Mesenchymal stem cell (in vitro differentiated cells and primary cell): Measurements from ENCODE around the gene PTPN7.
A peak's percentile ranks its signal among the peaks of the same experiment; 100 is the strongest.

Experiments
- DNase-seq: peaks from one replicate; pipeline ENCODE4 v3.0.0-alpha.2; 2013
- H2AFZ ChIP-seq: one replicate; pipeline ENCODE4 v1.6.1; 2013; ENCODE audit warnings: low read depth, mild to moderate bottlenecking, control low read depth, inconsistent platforms, low read length, moderate library complexity
- H2AK5ac ChIP-seq: 2 replicates; pipeline ENCODE4 v1.6.1; 2013; ENCODE audit warnings: low read length, moderate library complexity, mild to moderate bottlenecking, inconsistent platforms; ENCODE audit not compliant: severe bottlenecking
- H2BK120ac ChIP-seq: one replicate; pipeline ENCODE4 v1.6.1; 2013; ENCODE audit warnings: low read depth, mild to moderate bottlenecking, inconsistent platforms, low read length, moderate library complexity
- H2BK12ac ChIP-seq, 2 experiments: one replicate each; pipeline ENCODE4 v1.6.1; 2013; ENCODE audit warnings: inconsistent platforms in 2 of 2, low read length in 2 of 2, mild to moderate bottlenecking in 2 of 2, moderate library complexity in 2 of 2, control low read depth in 1 of 2
- H2BK15ac ChIP-seq: one replicate; pipeline ENCODE4 v1.6.1; 2013; ENCODE audit warnings: mild to moderate bottlenecking, low read depth, inconsistent platforms; ENCODE audit not compliant: poor library complexity, severe bottlenecking
- H2BK5ac ChIP-seq: 2 replicates; pipeline ENCODE4 v1.6.1; 2013; ENCODE audit warnings: low read depth, mild to moderate bottlenecking, low read length, control low read depth, inconsistent platforms; ENCODE audit not compliant: poor library complexity, severe bottlenecking
- H3K14ac ChIP-seq, 2 experiments: one replicate each; pipeline ENCODE4 v1.6.1; 2013; ENCODE audit warnings: inconsistent platforms in 2 of 2, low read length in 2 of 2, control low read depth in 1 of 2, mild to moderate bottlenecking in 1 of 2, moderate library complexity in 1 of 2
- H3K18ac ChIP-seq, 2 experiments: one replicate each; pipeline ENCODE4 v1.6.1; 2013; ENCODE audit warnings: inconsistent platforms in 2 of 2, low read length in 2 of 2, control low read depth in 1 of 2, low read depth in 1 of 2, mild to moderate bottlenecking in 1 of 2
- H3K23ac ChIP-seq, 2 experiments: one replicate each; pipeline ENCODE4 v1.6.1; 2013; ENCODE audit warnings: inconsistent platforms in 2 of 2, low read length in 2 of 2, mild to moderate bottlenecking in 2 of 2, moderate library complexity in 2 of 2, control low read depth in 1 of 2
- H3K27ac ChIP-seq: 2 replicates; pipeline ENCODE4 v1.5.1; 2013; ENCODE audit warnings: mild to moderate bottlenecking, moderate library complexity, low read length, control low read depth, inconsistent platforms; ENCODE audit not compliant: poor library complexity, severe bottlenecking
- H3K27me3 ChIP-seq, 2 experiments: 2 replicates each; pipeline versions ENCODE4 v1.6.1 to v1.7.0; 2013; ENCODE audit warnings: low read length in 2 of 2, mild to moderate bottlenecking in 2 of 2, moderate library complexity in 2 of 2, control low read depth in 1 of 2, inconsistent platforms in 1 of 2; ENCODE audit not compliant: control insufficient read depth in 1 of 2, insufficient read depth in 1 of 2
- H3K36me3 ChIP-seq, 2 experiments: 2 replicates each; pipeline versions ENCODE4 v1.6.1 to v1.7.0; 2013; ENCODE audit warnings: low read length in 2 of 2, control low read depth in 1 of 2, inconsistent platforms in 1 of 2, low read depth in 1 of 2, mild to moderate bottlenecking in 1 of 2; ENCODE audit not compliant: insufficient read depth in 2 of 2, control insufficient read depth in 1 of 2
- H3K4ac ChIP-seq, 2 experiments: one replicate each; pipeline ENCODE4 v1.6.1; 2013; ENCODE audit warnings: inconsistent platforms in 2 of 2, low read length in 2 of 2, mild to moderate bottlenecking in 2 of 2, moderate library complexity in 2 of 2, control low read depth in 1 of 2, low read depth in 1 of 2
- H3K4me1 ChIP-seq: 2 replicates; pipeline ENCODE4 v1.6.1; 2013; ENCODE audit warnings: low read depth, low read length, control low read depth; ENCODE audit not compliant: control insufficient read depth, insufficient read depth
- H3K4me2 ChIP-seq: 2 replicates; pipeline ENCODE4 v1.6.1; 2013; ENCODE audit warnings: low read length, mild to moderate bottlenecking, inconsistent platforms; ENCODE audit not compliant: poor library complexity, severe bottlenecking
- H3K4me3 ChIP-seq, 2 experiments: 2 replicates each; pipeline versions ENCODE4 v1.5.1 to v1.7.0; 2013; ENCODE audit warnings: low read length in 2 of 2, mild to moderate bottlenecking in 2 of 2, control low read depth in 1 of 2, low read depth in 1 of 2; ENCODE audit not compliant: insufficient read depth in 1 of 2
- H3K79me1 ChIP-seq: replicated peaks from 2 replicates; pipeline ENCODE4 v1.6.1; 2013; ENCODE audit warnings: mild to moderate bottlenecking, control low read depth, low read length, inconsistent platforms; ENCODE audit not compliant: poor library complexity, severe bottlenecking
- H3K9ac ChIP-seq: 2 replicates; pipeline ENCODE4 v1.7.0; 2013; ENCODE audit warnings: mild to moderate bottlenecking, low read length, moderate library complexity
- H3K9me3 ChIP-seq: 2 replicates; pipeline ENCODE4 v1.7.0; 2013; ENCODE audit warnings: mild to moderate bottlenecking, low read length; ENCODE audit not compliant: control insufficient read depth
- H4K8ac ChIP-seq: one replicate; pipeline ENCODE4 v1.6.1; 2013; ENCODE audit warnings: inconsistent platforms, mild to moderate bottlenecking, low read length, moderate library complexity
- H4K91ac ChIP-seq: one replicate; pipeline ENCODE4 v1.6.1; 2013; ENCODE audit warnings: mild to moderate bottlenecking, low read length, inconsistent platforms
- WGBS: methylation state at CpG from one replicate; pipeline ENCODE4 v1.1.7; 2013; ENCODE audit warnings: mixed read lengths; 5-methylcytosine and 5-hydroxymethylcytosine counted together

The PTPN7 gene

GRCh38 chr1:202189001-202189790, 28.8 kb upstream of the PTPN7 start:
- 69% methylated on average over 18 of the region's 20 CpGs for WGBS
- no peak overlapping the region for H2BK12ac ChIP-seq
- no peak overlapping the region for H3K14ac ChIP-seq
- no peak overlapping the region for H4K91ac ChIP-seq
- H3K36me3 ChIP-seq, result no peaks in the 10 kb centered on the region
- H2AFZ ChIP-seq, result no peak overlapping the region
- H3K9ac ChIP-seq, result no peak overlapping the region
- no peak overlapping the region for H2BK15ac ChIP-seq
- H3K79me1 ChIP-seq, result no peaks in the 10 kb centered on the region
- H2BK120ac ChIP-seq, result no peak overlapping the region
- H2BK5ac ChIP-seq, result no peak overlapping the region
- no peak overlapping the region for H3K4me2 ChIP-seq
- no peak overlapping the region for H3K27ac ChIP-seq
- H3K9me3 ChIP-seq, result no peaks in the 10 kb centered on the region
- peaks cover 18% of the 10 kb centered on the region for H3K4me1 ChIP-seq
- no peak overlapping the region for H3K4me3 ChIP-seq
- no peak overlapping the region for H4K8ac ChIP-seq
- DNase-seq, result peak; percentile 58
- no peak overlapping the region for H2AK5ac ChIP-seq
- H3K23ac ChIP-seq, result no peak overlapping the region
- peaks cover 29 to 76% of the 10 kb centered on the region in 2 experiments for H3K27me3 ChIP-seq
- no peak overlapping the region for H3K4ac ChIP-seq
- no peak overlapping the region for H3K18ac ChIP-seq

- Histone ChIP-seq H4K8ac (no peak overlapping the region), H3K14ac (no peak overlapping the region), H3K4me3 (no peak overlapping the region), H3K27me3 (peaks cover 32 to 74% of the 10 kb centered on the region in 2 experiments), H3K9me3 (no peaks in the 10 kb centered on the region), H3K4ac (no peak overlapping the region), H3K36me3 (no peaks in the 10 kb centered on the region), H2BK5ac (no peak overlapping the region), H4K91ac (no peak overlapping the region), H3K79me1 (no peaks in the 10 kb centered on the region), H3K27ac (no peak overlapping the region), H2BK12ac (no peak overlapping the region), H3K9ac (no peak overlapping the region), H3K18ac (no peak overlapping the region), H3K4me2 (no peak overlapping the region), H3K23ac (no peak overlapping the region), H2AK5ac (no peak overlapping the region), H2BK15ac (no peak overlapping the region), H2BK120ac (no peak overlapping the region), H2AFZ (no peak overlapping the region), H3K4me1 (peaks cover 6% of the 10 kb centered on the region)
- no peak for DNase-seq
- WGBS, result 69% methylated on average over 7 of the region's 8 CpGs
Observed at GRCh38 chr1:202187697-202188407, 27.4 kb upstream of the PTPN7 start.

- Histone ChIP-seq H2AK5ac (no peak overlapping the region), H3K79me1 (no peaks in the 10 kb centered on the region), H3K18ac (no peak overlapping the region), H3K36me3 (no peaks in the 10 kb centered on the region), H2BK120ac (no peak overlapping the region), H4K91ac (no peak overlapping the region), H2BK15ac (no peak overlapping the region), H3K4ac (no peak overlapping the region), H3K27me3 (peaks cover 36 to 74% of the 10 kb centered on the region in 2 experiments), H2BK12ac (no peak overlapping the region), H3K9me3 (no peaks in the 10 kb centered on the region), H3K14ac (no peak overlapping the region), H4K8ac (no peak overlapping the region), H3K4me1 (peaks cover 5% of the 10 kb centered on the region), H3K27ac (no peak overlapping the region), H3K4me2 (no peak overlapping the region), H2BK5ac (no peak overlapping the region), H2AFZ (no peak overlapping the region), H3K9ac (no peak overlapping the region), H3K4me3 (no peak overlapping the region), H3K23ac (no peak overlapping the region)
- no peak for DNase-seq
- 83% methylated on average over 8 of the region's 8 CpGs for WGBS
Observed at GRCh38 chr1:202187041-202187671, 26.8 kb upstream of the PTPN7 start.

- no peak for DNase-seq
- Histone ChIP-seq H3K23ac (no peak overlapping the region), H3K4me1 (peaks cover 5% of the 10 kb centered on the region), H3K27me3 (peaks cover 45 to 82% of the 10 kb centered on the region in 2 experiments), H3K18ac (no peak overlapping the region), H4K91ac (no peak overlapping the region), H3K4me2 (no peak overlapping the region), H3K14ac (no peak overlapping the region), H2AK5ac (no peak overlapping the region), H3K9me3 (no peaks in the 10 kb centered on the region), H2AFZ (no peak overlapping the region), H3K4ac (no peak overlapping the region), H2BK120ac (no peak overlapping the region), H2BK12ac (no peak overlapping the region), H4K8ac (no peak overlapping the region), H2BK5ac (no peak overlapping the region), H3K27ac (no peak overlapping the region), H2BK15ac (no peak overlapping the region), H3K36me3 (no peaks in the 10 kb centered on the region), H3K4me3 (no peak overlapping the region), H3K79me1 (no peaks in the 10 kb centered on the region), H3K9ac (no peak overlapping the region)
- 74% methylated on average over 7 of the region's 7 CpGs for WGBS
Observed at GRCh38 chr1:202186327-202186726, 25.9 kb upstream of the PTPN7 start.
